ENCODE measurements around the gene CCDC78. TPM values are rescaled to one million over a fixed set of nuclear protein-coding genes. Genes with fewer than 3 reads are reported as not detected.
"Not testable (repeated sequence)": the region's sequence is repeated elsewhere in the genome, so short reads cannot be mapped to it uniquely, and the experiment has no call there.

Gene CCDC78
- total RNA-seq, 1 donor from 2014 or later: 8.3 TPM

- H3K36me3 Mint-ChIP-seq (ENCODE audit: low read depth); intact Hi-C loops (cut with micrococcal nuclease); H3K27ac Mint-ChIP-seq; H3K27me3 Mint-ChIP-seq (ENCODE audit: low read depth); H3K4me3 Mint-ChIP-seq (ENCODE audit: low read depth); H3K4me1 Mint-ChIP-seq (ENCODE audit: low read depth); DNase-seq (ENCODE audit: low spot score); H3K9me3 Mint-ChIP-seq: not testable (repeated sequence)
Measured at GRCh38 chr16:754121-754607, 27.9 kb upstream of the CCDC78 start.

- Mint-ChIP-seq H3K4me1 (ENCODE audit: low read depth) (no peaks in the 10 kb centered on the region), H3K4me3 (ENCODE audit: low read depth) (no peak overlapping the region)
Measured at GRCh38 chr16:752007-752312, 25.7 kb upstream of the CCDC78 start.

GRCh38 chr16:751152-752006 is 25.1 kb upstream of the CCDC78 start:
- H3K9me3 Mint-ChIP-seq: no peaks in the 10 kb centered on the region
- no peak overlapping the region for H3K27ac Mint-ChIP-seq
- intact Hi-C loops (cut with micrococcal nuclease): no loop called here
- DNase-seq (ENCODE audit: low spot score): no peak
- no peaks in the 10 kb centered on the region for H3K36me3 Mint-ChIP-seq (ENCODE audit: low read depth)
- no peaks in the 10 kb centered on the region for H3K27me3 Mint-ChIP-seq (ENCODE audit: low read depth)
- H3K4me3 Mint-ChIP-seq (ENCODE audit: low read depth): no peak overlapping the region
- no peaks in the 10 kb centered on the region for H3K4me1 Mint-ChIP-seq (ENCODE audit: low read depth)

More at GRCh38 chr16:752007-752312, 25.7 kb upstream of the CCDC78 start:
- no peaks in the 10 kb centered on the region for H3K36me3 Mint-ChIP-seq (ENCODE audit: low read depth)
- no peaks in the 10 kb centered on the region for H3K27me3 Mint-ChIP-seq (ENCODE audit: low read depth)
- intact Hi-C loops (cut with micrococcal nuclease): no loop called here
- no peaks in the 10 kb centered on the region for H3K9me3 Mint-ChIP-seq
- no peak overlapping the region for H3K27ac Mint-ChIP-seq
- DNase-seq (ENCODE audit: low spot score): no peak

GRCh38 chr16:750485-750884 is 24.2 kb upstream of the CCDC78 start:
- no peaks in the 10 kb centered on the region for H3K27me3 Mint-ChIP-seq (ENCODE audit: low read depth)
- no peak for DNase-seq (ENCODE audit: low spot score)
- H3K9me3 Mint-ChIP-seq: no peaks in the 10 kb centered on the region
- no peak overlapping the region for H3K4me3 Mint-ChIP-seq (ENCODE audit: low read depth)
- H3K27ac Mint-ChIP-seq: no peak overlapping the region
- intact Hi-C loops (cut with micrococcal nuclease): no loop called here
- H3K36me3 Mint-ChIP-seq (ENCODE audit: low read depth): no peaks in the 10 kb centered on the region
- H3K4me1 Mint-ChIP-seq (ENCODE audit: low read depth): no peaks in the 10 kb centered on the region

DNA sequence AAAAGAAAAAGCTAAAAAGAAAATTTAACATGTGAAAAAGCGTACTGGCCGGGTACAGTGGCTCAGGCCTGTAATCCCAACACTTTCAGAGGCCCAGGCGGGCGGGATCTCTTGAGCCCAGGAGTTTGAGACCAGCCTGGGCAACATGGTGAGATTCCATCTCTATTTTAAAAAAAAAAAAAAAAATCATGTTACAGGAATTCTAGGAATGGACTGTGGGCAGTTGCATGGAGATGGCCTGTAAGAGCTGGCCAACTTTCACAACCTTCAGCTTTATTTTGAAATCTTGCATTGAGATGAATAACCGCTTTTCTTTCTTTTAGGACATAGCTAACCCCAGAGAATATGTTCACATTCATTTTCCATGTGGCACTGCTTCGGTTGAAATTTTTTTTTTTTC is 22.8 kb upstream of the CCDC78 start:
- no peak overlapping the region for H3K4me3 Mint-ChIP-seq (ENCODE audit: low read depth)
- intact Hi-C loops (cut with micrococcal nuclease): no loop called here
- H3K9me3 Mint-ChIP-seq: no peaks in the 10 kb centered on the region
- H3K27ac Mint-ChIP-seq: no peak overlapping the region
- no peaks in the 10 kb centered on the region for H3K27me3 Mint-ChIP-seq (ENCODE audit: low read depth)
- no peaks in the 10 kb centered on the region for H3K36me3 Mint-ChIP-seq (ENCODE audit: low read depth)
- DNase-seq (ENCODE audit: low spot score): no peak
- no peaks in the 10 kb centered on the region for H3K4me1 Mint-ChIP-seq (ENCODE audit: low read depth)

GRCh38 chr16:747978-748746 is 21.9 kb upstream of the CCDC78 start:
- H3K36me3 Mint-ChIP-seq (ENCODE audit: low read depth): no peaks in the 10 kb centered on the region
- no peaks in the 10 kb centered on the region for H3K27me3 Mint-ChIP-seq (ENCODE audit: low read depth)
- no peak overlapping the region for H3K27ac Mint-ChIP-seq
- no peaks in the 10 kb centered on the region for H3K4me1 Mint-ChIP-seq (ENCODE audit: low read depth)
- no peak for DNase-seq (ENCODE audit: low spot score)
- intact Hi-C loops (cut with micrococcal nuclease): no loop called here
- no peaks in the 10 kb centered on the region for H3K9me3 Mint-ChIP-seq
- H3K4me3 Mint-ChIP-seq (ENCODE audit: low read depth): no peak overlapping the region

- intact Hi-C loops (cut with micrococcal nuclease): no loop called here
- Mint-ChIP-seq H3K27ac (no peak overlapping the region), H3K36me3 (ENCODE audit: low read depth) (no peaks in the 10 kb centered on the region), H3K9me3 (no peaks in the 10 kb centered on the region), H3K27me3 (ENCODE audit: low read depth) (no peaks in the 10 kb centered on the region), H3K4me1 (ENCODE audit: low read depth) (no peaks in the 10 kb centered on the region), H3K4me3 (ENCODE audit: low read depth) (no peak overlapping the region)
- DNase-seq (ENCODE audit: low spot score): no peak
Measured at GRCh38 chr16:746637-747036, 20.4 kb upstream of the CCDC78 start.

DNA sequence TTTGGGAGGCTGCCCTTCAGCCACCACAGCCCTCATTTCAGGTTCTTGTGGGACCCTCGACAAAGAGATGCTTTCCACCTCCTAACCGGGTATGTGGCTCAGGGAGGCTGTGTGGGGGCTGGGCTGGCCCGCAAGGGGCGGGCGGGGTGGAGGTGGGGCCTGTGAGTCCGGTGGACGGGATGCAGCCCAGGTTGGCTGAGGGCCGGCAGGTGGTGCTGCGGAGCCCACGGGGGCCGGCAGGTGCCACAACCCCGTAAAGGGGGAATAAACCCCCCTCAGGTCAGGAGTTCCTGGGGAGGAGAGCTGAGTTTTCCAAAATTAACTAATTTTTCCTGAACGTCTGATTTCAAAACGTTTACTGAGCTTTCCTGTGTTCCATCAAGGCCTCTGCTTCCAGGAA is 19.5 kb upstream of the CCDC78 start:
- Mint-ChIP-seq H3K27ac (no peak overlapping the region), H3K9me3 (no peaks in the 10 kb centered on the region), H3K4me3 (ENCODE audit: low read depth) (no peak overlapping the region), H3K36me3 (ENCODE audit: low read depth) (no peaks in the 10 kb centered on the region), H3K27me3 (ENCODE audit: low read depth) (no peaks in the 10 kb centered on the region), H3K4me1 (ENCODE audit: low read depth) (no peaks in the 10 kb centered on the region)
- no peak for DNase-seq (ENCODE audit: low spot score)
- intact Hi-C loops (cut with micrococcal nuclease): no loop called here

DNA sequence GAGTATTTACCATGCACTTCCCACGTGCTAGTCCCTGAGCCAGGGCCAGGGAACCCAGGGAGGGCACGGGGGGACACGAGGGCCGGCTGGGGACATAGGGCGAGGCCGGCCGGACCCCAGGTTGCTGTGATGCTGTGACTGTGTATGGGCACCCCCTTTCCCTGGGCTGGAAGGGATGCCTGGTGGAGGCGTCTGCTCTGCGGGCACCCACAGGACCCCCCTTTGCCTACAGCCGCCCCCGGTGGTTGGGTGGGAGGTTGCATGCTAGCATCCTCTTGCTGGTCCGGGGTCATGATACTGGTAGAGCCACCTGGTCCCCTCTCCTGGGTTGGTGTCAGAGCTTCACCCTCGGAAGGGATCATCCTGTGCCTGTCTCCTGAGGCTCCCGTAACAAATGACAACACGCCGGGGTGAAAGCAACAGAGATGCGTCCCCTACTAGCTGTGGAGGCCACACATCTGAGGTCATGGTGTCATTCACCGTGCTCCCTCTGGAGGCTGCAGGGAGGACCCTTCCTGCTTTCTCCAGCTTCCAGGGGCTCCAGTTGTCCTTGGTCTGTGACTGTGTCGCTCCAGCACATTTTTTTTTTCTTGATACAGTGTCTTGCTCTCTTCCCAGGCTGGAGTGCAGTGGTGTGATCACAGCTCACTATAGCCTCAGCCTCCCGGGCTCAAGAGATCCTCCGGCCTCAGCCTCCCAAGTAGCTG is 17.7 kb upstream of the CCDC78 start:
- intact Hi-C loops (cut with micrococcal nuclease): loop anchor here (5.0 kb wide), 1 partner anchor 43 kb away; the partner anchor contains the start of genes CHTF18 and RPUSD1
- Mint-ChIP-seq H3K27ac (no peak overlapping the region), H3K9me3 (no peaks in the 10 kb centered on the region), H3K36me3 (ENCODE audit: low read depth) (no peaks in the 10 kb centered on the region), H3K4me1 (ENCODE audit: low read depth) (peaks cover 2% of the 10 kb centered on the region), H3K27me3 (ENCODE audit: low read depth) (no peaks in the 10 kb centered on the region), H3K4me3 (ENCODE audit: low read depth) (no peak overlapping the region)
- DNase-seq (ENCODE audit: low spot score): no peak

GRCh38 chr16:742894-743293 is 16.7 kb upstream of the CCDC78 start:
- not testable (repeated sequence) for H3K27ac Mint-ChIP-seq; H3K4me1 Mint-ChIP-seq (ENCODE audit: low read depth); DNase-seq (ENCODE audit: low spot score); H3K27me3 Mint-ChIP-seq (ENCODE audit: low read depth); H3K36me3 Mint-ChIP-seq (ENCODE audit: low read depth); H3K4me3 Mint-ChIP-seq (ENCODE audit: low read depth); H3K9me3 Mint-ChIP-seq
- intact Hi-C loops (cut with micrococcal nuclease): loop anchor here (5.0 kb wide), 1 partner anchor 44 kb away; the partner anchor contains the start of genes CHTF18 and RPUSD1

GRCh38 chr16:741986-742629 is 15.9 kb upstream of the CCDC78 start:
- Mint-ChIP-seq H3K36me3 (ENCODE audit: low read depth) (peaks cover 10% of the 10 kb centered on the region), H3K27me3 (ENCODE audit: low read depth) (no peaks in the 10 kb centered on the region), H3K4me3 (ENCODE audit: low read depth) (peak overlapping the region; percentile 26), H3K4me1 (ENCODE audit: low read depth) (peaks cover 7% of the 10 kb centered on the region), H3K9me3 (no peaks in the 10 kb centered on the region), H3K27ac (no peak overlapping the region)
- intact Hi-C loops (cut with micrococcal nuclease): loop anchor here (1.0 to 5.0 kb wide), 2 partner anchors 22 to 45 kb away; partner anchors contain the start of genes CHTF18 and RPUSD1
- DNase-seq (ENCODE audit: low spot score): no peak

DNA sequence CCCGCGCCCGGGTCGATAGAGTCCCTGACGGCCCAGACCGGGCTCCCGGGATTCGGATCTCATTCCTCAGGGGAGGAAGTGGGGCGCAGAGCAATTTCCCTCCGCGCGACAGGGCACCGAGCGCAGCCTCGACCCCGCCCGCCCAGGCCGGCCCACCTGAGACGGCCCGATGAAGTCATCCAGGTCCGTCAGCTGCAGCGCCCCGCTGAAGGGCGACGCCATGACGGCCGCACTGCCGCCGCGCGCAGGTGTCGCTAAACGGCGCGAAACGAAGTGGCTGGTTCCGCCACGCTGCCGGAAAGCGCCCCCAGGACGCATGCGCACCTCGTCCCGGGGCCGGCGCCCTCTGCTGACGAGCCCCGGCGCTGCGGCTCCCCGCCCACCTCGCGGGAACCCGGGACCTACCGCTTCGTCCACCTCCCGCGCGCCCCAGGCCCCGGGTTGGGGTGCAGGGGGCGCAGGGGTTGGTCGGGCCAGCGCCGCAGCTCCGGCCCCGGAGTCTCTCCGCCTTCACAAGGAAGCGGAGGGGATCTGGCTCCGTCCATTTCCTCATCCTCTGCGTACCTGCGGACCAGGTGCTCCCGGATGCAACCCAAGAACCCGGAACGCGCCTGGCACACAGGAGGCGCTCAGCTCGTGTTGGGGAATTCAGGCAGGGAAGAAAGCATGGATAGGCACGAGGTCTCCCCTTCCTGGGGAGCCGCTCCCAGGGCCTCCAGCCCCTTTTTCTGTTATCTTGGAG is 14.7 kb upstream of the CCDC78 start, which contains the start of gene CIAO3:
TSS of gene CIAO3 (minus strand) at position 234 of the 742 bp plus-strand sequence. CDS start at position 222, 12 bp downstream.
- peak within 1 kb of the TSS; percentile 79 for H3K4me3 Mint-ChIP-seq (ENCODE audit: low read depth)
- H3K36me3 Mint-ChIP-seq (ENCODE audit: low read depth): peaks cover 16% of the 10 kb centered on the region
- peaks cover 11% of the 10 kb centered on the region for H3K4me1 Mint-ChIP-seq (ENCODE audit: low read depth)
- intact Hi-C loops (cut with micrococcal nuclease): loop anchor here (1.0 to 5.0 kb wide), 2 partner anchors 21 to 46 kb away; partner anchors contain the start of genes CHTF18 and RPUSD1
- no peaks in the 10 kb centered on the region for H3K27me3 Mint-ChIP-seq (ENCODE audit: low read depth)
- peak within 1 kb of the TSS; percentile 62 for H3K27ac Mint-ChIP-seq
- no peaks in the 10 kb centered on the region for H3K9me3 Mint-ChIP-seq
- DNase-seq (ENCODE audit: low spot score): peak; percentile 91

Data from activated T-helper 2 cell treated with anti-CD3 and anti-CD28 coated beads, Interferon-gamma antibody, Interleukin-2, Interleukin-4, amounts not matched to agents 10 μg/mL and 5 μg/mL and 100 μg/mL, durations not matched to agents 14 hours and 24 hours and 36 hours (primary cell).